ENCODE data around the gene KCNJ8. TPM values are rescaled to one million over a fixed set of nuclear protein-coding genes. Genes with fewer than 3 reads are reported as not detected.

Gene KCNJ8
- total RNA-seq, 1 donor from 2014 or later = not detected

- Histone ChIP-seq H3K9ac (no peak overlapping the region), H3K79me2 (ENCODE audit: low read depth) (no peaks in the 10 kb centered on the region), H3K27ac (no peak overlapping the region), H3K4me1 (no peaks in the 10 kb centered on the region), H3K9me3 (ENCODE audit: low read depth) (no peaks in the 10 kb centered on the region), H2AFZ (replicated peaks) (no peak overlapping the region), H4K20me1 (ENCODE audit: low read depth) (no peaks in the 10 kb centered on the region), H3F3A (ENCODE audit: low read depth) (no peaks in the 10 kb centered on the region), H3K4me3 (no peak overlapping the region), H3K36me3 (no peaks in the 10 kb centered on the region), H3K27me3 (peaks cover 26% of the 10 kb centered on the region), H3K4me2 (no peak overlapping the region)
- TF ChIP-seq CTCF (IDR thresholded peaks at IDR 0.05) (no peak), EZH2phosphoT487 (IDR thresholded peaks at IDR 0.05) (no peak), EZH2 (IDR thresholded peaks at IDR 0.05) (no peak)
- Mint-ChIP-seq H3K27me3 (ENCODE audit: insufficient read depth, low read depth) (no peaks in the 10 kb centered on the region), H3K27ac (no peak overlapping the region), H3K4me1 (peaks cover 5% of the 10 kb centered on the region), H3K4me3 (no peak overlapping the region), H3K9me3 (peaks cover 2% of the 10 kb centered on the region), H3K36me3 (no peaks in the 10 kb centered on the region)
- no peak for DNase-seq (ENCODE audit: low spot score)
Measured at GRCh38 chr12:21780786-21781185, 6.3 kb upstream of the KCNJ8 start.

- H3K4me3 Mint-ChIP-seq = no peak overlapping the region
- no peak for DNase-seq (ENCODE audit: low spot score)
- no peak overlapping the region for H2AFZ ChIP-seq (replicated peaks)
- H3K4me3 ChIP-seq = no peak overlapping the region
- H3K27me3 ChIP-seq = peaks cover 72% of the 10 kb centered on the region
- no peak overlapping the region for H3K9ac ChIP-seq
- H3K79me2 ChIP-seq (ENCODE audit: low read depth) = no peaks in the 10 kb centered on the region
- peaks cover 2% of the 10 kb centered on the region for H3K27me3 Mint-ChIP-seq (ENCODE audit: insufficient read depth, low read depth)
- TF ChIP-seq EZH2phosphoT487 (IDR thresholded peaks at IDR 0.05) = no peak
- TF ChIP-seq CTCF (IDR thresholded peaks at IDR 0.05) = no peak
- TF ChIP-seq EZH2 (IDR thresholded peaks at IDR 0.05) = no peak
- H3K36me3 Mint-ChIP-seq = no peaks in the 10 kb centered on the region
- no peak overlapping the region for H3K4me2 ChIP-seq
- no peak overlapping the region for H3K27ac Mint-ChIP-seq
- peaks cover 13% of the 10 kb centered on the region for H3F3A ChIP-seq (ENCODE audit: low read depth)
- H3K36me3 ChIP-seq = no peaks in the 10 kb centered on the region
- H3K4me1 Mint-ChIP-seq = peaks cover 21% of the 10 kb centered on the region
- H3K27ac ChIP-seq = no peak overlapping the region
- H3K9me3 ChIP-seq (ENCODE audit: low read depth) = no peaks in the 10 kb centered on the region
- H3K9me3 Mint-ChIP-seq = no peaks in the 10 kb centered on the region
- H3K4me1 ChIP-seq = no peaks in the 10 kb centered on the region
- H4K20me1 ChIP-seq (ENCODE audit: low read depth) = peaks cover 4% of the 10 kb centered on the region
Measured at GRCh38 chr12:21776175-21776574, 1.7 kb upstream of the KCNJ8 start.

- H3K27me3 Mint-ChIP-seq (ENCODE audit: insufficient read depth, low read depth) = peaks cover 2% of the 10 kb centered on the region
- no peaks in the 10 kb centered on the region for H3K36me3 Mint-ChIP-seq
- Histone ChIP-seq H3K4me1 (no peaks in the 10 kb centered on the region), H3K36me3 (no peaks in the 10 kb centered on the region), H3K27ac (no peak overlapping the region), H4K20me1 (ENCODE audit: low read depth) (peaks cover 4% of the 10 kb centered on the region), H3K79me2 (ENCODE audit: low read depth) (no peaks in the 10 kb centered on the region), H3K9ac (no peak overlapping the region), H3K4me3 (peak overlapping the region; percentile 68), H3F3A (ENCODE audit: low read depth) (peaks cover 13% of the 10 kb centered on the region), H2AFZ (replicated peaks) (no peak overlapping the region), H3K4me2 (peak overlapping the region; percentile 90), H3K27me3 (peaks cover 73% of the 10 kb centered on the region), H3K9me3 (ENCODE audit: low read depth) (no peaks in the 10 kb centered on the region)
- peaks cover 21% of the 10 kb centered on the region for H3K4me1 Mint-ChIP-seq
- no peak for DNase-seq (ENCODE audit: low spot score)
- no peaks in the 10 kb centered on the region for H3K9me3 Mint-ChIP-seq
- peak overlapping the region; percentile 61 for H3K27ac Mint-ChIP-seq
- peak overlapping the region; percentile 85 for H3K4me3 Mint-ChIP-seq
- no peak for TF ChIP-seq CTCF (IDR thresholded peaks at IDR 0.05)
- no peak for TF ChIP-seq EZH2phosphoT487 (IDR thresholded peaks at IDR 0.05)
- no peak for TF ChIP-seq EZH2 (IDR thresholded peaks at IDR 0.05)
Measured at GRCh38 chr12:21775133-21775820, 771 bp upstream of the KCNJ8 start.
